Stimulated activated CD8-positive, alpha-beta memory T cell treated with anti-CD3 and anti-CD28 coated beads, Interleukin-15, amount 100 ng/mL, for 4 hours (primary cell): Measurements from ENCODE around the gene HSF2BP.
"Not testable (repeated sequence)": the region's sequence is repeated elsewhere in the genome, so short reads cannot be mapped to it uniquely, and the experiment has no call there.

ENCODE experiments used
- DNase-seq, 2 donors: peaks; one replicate each; pipeline ENCODE4 v3.0.0-alpha.2; 2020; ENCODE audit warnings: low read depth in 2 of 2

Gene HSF2BP

DNA sequence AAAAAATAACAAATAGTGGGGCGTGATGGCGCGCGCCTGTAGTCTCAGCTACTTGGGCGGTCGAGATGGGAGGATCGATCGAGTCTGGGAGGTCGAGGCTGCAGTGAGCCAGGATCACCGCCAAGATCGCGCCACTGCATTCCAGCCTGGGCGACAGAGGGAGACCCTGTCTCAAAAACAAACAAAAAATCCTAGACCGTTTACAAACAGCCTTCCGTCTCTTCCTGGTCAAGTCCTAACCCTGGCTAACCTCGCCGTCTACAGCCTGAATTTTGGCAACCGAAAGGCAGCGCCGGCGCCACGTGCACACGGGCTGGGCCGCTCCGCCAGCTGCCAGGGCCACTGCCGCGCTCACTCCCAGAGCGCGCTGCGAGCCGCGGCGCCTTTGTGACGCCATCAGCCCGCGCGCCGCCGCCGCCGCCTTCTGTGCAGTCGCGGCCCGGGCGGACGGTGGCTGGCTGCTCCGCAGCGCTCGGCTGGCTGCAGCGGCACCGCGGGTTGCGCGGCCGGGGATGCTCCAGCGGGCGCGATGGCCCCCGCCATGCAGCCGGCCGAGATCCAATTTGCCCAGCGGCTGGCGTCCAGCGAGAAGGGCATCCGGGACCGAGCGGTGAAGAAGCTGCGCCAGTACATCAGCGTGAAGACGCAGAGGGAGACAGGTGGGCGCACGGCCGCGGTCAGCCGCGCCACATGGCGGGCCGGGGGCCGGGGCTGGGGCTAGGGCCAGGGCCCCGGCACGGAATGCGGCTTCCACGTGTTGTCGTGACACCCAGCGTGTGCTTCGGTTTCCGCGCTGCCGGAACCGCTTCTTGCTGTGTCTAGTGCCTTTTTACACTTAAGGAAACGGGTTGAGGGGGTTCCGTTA, at the start of gene HSF2BP, which contains the start of gene RRP1B:
Gene HSF2BP (minus strand): TSS at position 353 of the 865 bp plus-strand sequence. CDS start 1,392 bp downstream, outside the sequence.
Gene RRP1B (plus strand): TSS at position 425 of the 865 bp plus-strand sequence. CDS start 105 bp downstream, at position 530.
- peak; percentile 50 to 64 for DNase-seq

DNA sequence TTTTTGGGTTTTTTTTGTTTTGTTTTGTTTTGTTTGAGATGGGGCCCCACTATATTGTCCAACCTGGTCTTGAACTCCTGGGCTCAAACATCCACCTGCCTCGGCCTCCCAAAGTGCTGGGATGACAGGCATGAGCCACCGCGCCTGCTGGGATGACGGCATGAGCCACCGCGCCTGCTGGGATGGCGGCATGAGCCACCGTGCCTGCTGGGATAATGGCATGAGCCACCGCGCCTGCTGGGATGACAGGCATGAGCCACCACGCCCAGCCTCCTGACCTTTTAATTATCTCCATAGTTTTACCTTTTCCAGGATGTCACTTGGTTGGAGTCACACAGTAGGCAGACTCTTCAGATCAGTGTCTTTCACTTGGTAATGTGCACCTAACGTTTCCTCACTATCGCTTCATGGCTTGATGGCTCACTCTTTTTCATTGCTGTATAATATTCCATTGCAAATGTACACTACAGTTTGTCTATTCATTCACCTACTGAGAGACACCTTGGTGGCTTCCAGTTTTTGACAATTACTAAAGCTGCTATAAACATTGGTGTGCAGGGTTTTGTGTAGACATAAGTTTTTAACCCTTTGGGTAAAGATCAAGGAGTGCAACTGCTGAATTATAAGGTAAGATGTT, 49.6 kb upstream of the HSF2BP start:
- no peak for DNase-seq

DNA sequence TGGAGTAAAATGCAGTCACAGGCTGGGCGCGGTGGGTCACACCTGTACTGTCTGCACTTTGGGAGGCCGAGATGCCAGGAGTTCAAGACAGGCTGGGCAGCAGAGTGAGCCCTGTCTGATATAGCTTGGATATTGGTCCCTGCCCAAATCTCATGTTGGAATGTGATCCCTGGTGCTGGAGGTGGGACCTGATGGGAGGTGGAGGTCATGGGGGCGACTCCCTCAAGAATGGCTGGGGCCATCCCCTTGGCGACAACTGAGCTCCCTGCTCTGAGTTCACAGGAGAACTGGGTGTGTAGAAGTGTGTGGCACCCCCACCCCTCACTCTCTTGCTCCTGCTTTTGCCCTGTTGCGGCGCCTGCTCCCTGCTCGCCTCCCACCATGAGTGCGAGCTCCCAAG, 48.2 kb upstream of the HSF2BP start:
- no peak for DNase-seq

DNA sequence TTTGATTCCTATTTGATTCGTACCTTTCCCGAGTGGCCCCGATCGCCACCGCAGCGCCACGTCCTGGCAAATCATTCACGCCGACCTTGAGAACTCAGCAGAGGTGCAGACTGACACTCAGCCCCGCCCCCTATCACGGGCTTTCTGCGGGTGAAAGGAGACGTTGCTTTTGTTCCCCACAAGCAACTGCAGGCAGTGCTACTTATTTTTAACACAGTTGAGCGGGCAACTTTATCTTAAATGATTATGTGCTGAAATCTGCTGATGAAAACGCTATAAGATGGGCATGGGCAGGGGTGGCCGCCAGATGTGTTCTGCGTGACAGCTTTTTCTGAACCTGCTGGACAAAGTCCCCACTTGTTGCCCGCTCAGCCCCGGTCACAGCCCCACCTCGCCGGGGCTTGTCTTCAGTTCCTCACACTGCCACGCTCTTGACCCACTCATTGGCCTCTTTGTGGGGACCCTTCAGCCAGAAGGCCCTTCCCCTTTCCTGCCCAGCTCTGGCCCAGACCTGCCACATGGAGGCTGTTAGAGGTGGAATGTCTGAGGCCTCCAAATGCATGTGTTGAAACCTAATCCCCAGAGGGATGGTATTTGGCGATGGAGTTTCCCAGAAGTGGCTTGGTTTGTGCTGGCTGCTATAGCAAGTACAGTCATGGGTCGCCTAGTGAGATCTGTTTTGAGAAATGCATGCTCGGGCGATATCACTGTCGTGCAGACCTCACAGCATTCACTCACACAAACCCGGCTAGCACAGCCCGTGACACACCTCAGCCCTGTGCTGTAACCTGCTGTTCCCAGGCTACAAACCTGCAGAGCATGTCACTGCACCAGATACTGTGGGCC, 44.0 kb upstream of the HSF2BP start:
- no peak for DNase-seq

DNA sequence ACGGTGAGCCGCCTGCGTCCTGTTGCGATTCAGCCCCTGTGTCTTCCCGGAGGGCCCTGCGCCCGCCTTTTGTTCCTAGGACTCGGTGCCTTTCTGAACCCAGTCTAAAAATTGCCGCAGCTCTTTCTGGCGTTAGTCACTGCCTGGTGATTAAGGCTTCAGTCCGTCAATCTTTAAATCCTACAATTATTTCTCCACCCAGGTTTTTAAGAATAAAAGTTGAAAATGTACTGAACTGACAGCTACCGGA, 43.4 kb upstream of the HSF2BP start:
- DNase-seq = no peak

GRCh38 chr21:43701936-43702784, 42.9 kb upstream of the HSF2BP start:
- no peak for DNase-seq

DNA sequence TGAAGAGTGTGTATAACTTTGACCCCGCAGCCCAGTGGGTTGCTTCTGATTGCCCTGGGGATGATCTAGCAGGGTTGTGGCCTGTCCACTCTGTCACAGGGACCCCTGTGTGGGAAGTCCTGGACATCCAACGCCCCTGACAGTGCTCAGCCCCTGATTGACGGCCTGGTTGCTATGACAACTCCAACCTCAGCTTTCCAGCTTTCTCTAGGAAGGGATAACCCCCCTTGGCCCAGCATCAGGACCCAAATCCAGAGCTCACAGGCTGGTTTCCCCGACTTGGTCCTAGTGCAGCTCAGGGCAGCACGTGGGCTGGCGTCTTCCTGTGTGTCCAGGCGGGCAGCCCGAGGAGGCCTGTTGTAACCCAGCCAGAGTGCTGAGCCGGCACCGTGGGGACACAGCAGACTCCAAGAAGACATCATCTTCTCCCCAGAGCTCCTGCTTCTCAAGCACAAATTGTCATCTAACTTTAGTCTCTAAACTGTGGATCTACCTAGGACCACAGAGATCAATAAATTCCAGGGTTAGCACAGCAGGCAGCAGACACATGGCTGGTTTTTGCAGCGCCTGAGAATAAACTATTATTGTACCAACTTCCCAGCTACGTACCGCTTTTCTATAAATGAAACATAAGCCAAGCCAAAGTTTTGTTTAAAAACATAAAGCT, 40.8 kb upstream of the HSF2BP start:
- DNase-seq = no peak

DNA sequence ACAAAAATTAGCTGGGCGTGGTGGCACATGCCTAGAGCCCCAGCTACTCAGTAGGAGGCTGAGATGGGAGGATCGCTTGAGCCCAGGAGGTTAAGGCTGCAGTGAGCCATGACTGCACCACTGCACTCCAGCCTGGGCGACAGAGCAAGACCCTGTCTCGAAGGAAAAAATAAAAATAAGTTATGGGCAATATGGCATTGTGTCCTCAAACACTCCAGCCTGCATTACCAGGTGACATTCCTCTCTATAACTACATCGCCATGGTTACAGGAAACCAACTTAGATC, 40.1 kb upstream of the HSF2BP start:
- not testable (repeated sequence) for DNase-seq

DNA sequence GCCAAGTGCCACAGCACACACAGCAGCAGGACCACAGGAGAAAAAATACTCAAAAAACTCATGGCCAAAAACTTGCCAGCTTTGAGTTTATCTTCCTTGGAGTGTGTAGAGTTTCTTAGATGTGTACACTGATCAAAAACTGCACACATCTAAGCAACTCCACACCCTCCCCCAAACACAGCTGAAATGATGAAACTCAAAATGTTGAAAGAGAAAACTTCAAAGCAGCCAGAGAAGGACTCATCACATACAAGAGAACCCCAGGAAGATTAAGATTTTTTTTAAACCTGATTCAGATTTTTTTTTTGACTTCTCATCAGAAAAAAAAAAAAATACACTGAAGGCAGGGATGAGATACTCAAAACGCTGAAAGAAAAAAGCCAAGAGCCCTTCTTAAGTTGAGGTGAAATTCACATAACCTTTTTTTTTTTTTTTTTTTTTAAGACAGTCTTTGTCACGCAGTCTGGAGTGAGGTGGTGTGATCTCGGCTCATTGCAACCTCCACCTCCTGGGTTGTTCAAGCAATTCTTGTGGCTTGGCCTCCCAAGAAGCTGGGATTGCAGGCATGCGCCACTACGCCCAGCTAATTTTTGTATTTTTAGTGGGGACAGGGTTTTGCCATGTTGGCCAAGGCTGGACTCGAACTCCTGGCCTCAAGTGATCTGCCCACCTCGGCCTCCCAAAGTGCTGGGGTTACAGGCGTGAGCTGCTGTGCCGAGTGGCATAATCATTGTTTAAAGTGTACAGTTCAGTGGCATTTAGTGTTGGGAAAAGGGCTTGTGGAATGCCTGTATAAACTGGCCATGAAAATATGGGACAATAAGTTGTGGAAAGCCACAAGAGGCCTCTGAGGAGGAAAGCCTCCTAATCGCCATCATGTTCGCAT, 38.7 kb upstream of the HSF2BP start:
- DNase-seq = no peak

DNA sequence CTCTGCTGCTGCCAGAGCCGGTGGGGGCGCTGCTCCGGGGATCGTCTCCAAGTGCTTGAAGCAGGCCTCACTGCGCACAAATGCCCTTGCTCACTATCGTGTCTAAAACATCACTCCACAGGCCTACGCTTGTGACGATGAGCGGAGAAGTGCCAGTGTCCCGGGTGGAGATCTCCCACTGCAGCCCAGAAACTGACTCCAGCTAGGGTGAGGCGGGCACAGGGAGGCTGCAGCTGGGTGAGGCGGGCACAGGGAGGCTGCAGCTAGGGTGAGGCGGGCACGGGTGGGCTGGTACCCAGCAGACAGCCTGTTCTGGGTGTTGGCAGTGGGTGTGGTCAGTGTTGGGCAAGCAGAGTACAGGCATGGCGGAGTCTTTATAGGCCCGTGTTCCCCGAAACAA, 36.9 kb upstream of the HSF2BP start:
- no peak for DNase-seq

- no peak for DNase-seq
Measured at GRCh38 chr21:43694437-43695079, 35.3 kb upstream of the HSF2BP start.

DNA sequence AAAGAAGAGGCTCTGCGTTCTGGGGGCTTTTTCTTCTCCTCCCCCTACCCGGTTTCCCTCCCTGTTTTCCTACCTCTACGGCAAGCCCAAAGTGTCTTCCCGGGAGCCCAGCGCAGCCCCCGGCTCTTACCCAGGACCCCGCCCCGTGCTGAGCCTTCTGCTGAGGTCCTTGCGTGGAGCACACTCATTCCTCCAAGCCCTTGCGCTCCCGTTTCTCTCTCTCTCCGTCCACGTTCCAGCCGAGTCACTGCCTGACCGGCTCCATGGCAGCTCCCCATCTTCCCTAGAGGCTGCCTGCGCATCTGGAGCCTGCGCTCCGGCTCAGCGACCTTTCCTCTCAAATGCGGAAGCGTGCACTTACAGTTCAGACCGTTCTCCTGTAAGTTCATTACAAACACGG, 34.7 kb upstream of the HSF2BP start:
- no peak for DNase-seq

GRCh38 chr21:43692949-43693348, 33.7 kb upstream of the HSF2BP start:
- no peak for DNase-seq

DNA sequence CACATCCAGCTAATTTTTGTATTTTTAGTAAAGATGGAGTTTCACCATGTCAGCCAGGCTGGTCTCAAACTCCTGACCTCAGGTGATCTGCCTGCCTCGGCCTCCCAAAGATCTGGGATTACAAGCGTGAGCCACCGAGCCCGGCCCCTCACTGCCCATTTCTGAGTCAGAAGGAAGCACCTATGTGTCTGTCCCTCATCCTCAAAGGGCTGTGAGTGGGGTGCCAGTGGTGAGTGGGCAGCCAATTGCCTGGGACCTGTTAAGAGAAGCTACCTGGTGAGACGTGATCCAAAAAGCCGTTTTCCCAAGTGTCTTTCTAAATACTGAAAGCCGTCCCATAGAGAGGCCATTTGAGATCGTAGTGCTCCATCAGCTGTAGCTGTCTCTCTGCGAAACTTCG, 32.5 kb upstream of the HSF2BP start:
- no peak for DNase-seq

GRCh38 chr21:43691086-43691795, 32.0 kb upstream of the HSF2BP start:
- DNase-seq = no peak

GRCh38 chr21:43690346-43690745, 31.1 kb upstream of the HSF2BP start:
- no peak for DNase-seq

- no peak for DNase-seq
Measured at GRCh38 chr21:43689556-43690337, 30.5 kb upstream of the HSF2BP start.

DNA sequence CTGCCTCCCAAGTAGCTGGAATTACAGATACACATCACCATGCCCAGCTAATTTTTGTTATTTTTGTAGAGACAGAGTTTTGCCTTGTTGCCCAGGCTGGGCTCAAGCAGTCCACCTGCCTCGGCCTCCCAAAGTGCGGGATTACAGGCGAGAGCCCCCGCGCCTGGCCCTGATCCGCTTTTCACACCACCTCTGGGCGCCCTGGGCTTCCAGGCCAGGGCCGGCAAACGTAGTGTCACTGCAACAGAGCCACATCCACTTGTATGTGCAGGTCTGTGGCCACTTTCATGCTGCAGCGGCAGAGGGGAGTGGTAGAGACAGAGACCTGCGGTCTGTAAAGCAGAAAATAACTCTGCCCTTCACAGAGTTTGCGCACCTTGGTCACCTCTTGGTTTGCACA, 29.6 kb upstream of the HSF2BP start:
- no peak for DNase-seq
